ENCODE measurements around the gene ARSA.
"Not testable (repeated sequence)": the region's sequence is repeated elsewhere in the genome, so short reads cannot be mapped to it uniquely, and the experiment has no call there.

The ARSA gene

GRCh38 chr22:50653256-50653655 lies 25.3 kb upstream of the ARSA start:
- no peak for DNase-seq

- DNase-seq, result not testable (repeated sequence)
These were observed 15.8 kb upstream of the ARSA start for GRCh38 chr22:50643821-50644101.

- DNase-seq, result not testable (repeated sequence)
These were observed 15.3 kb upstream of the ARSA start for GRCh38 chr22:50643021-50643820.

- no peak for DNase-seq
These were observed 14.0 kb upstream of the ARSA start for GRCh38 chr22:50641696-50642607.

GRCh38 chr22:50640857-50641647 lies 13.1 kb upstream of the ARSA start:
- no peak for DNase-seq

GRCh38 chr22:50640296-50640695 lies 12.3 kb upstream of the ARSA start:
- DNase-seq, result not testable (repeated sequence)

- DNase-seq, result no peak
These were observed 7.6 kb upstream of the ARSA start for GRCh38 chr22:50635591-50635990.

- no peak for DNase-seq
These were observed 5.8 kb upstream of the ARSA start for GRCh38 chr22:50633771-50634170.

- no peak for DNase-seq
These were observed 5.1 kb upstream of the ARSA start for GRCh38 chr22:50633086-50633485.

- no peak for DNase-seq
These were observed 2.4 kb upstream of the ARSA start for GRCh38 chr22:50630376-50630775.

GRCh38 chr22:50628543-50629134 lies 687 bp upstream of the ARSA start:
- no peak for DNase-seq

GRCh38 chr22:50626850-50627641 lies 906 bp downstream of the ARSA start:
- DNase-seq, result no peak

GRCh38 chr22:50626314-50626849 lies 1.6 kb downstream of the ARSA start:
- DNase-seq, result no peak

GRCh38 chr22:50625568-50626313 lies 2.2 kb downstream of the ARSA start:
- no peak for DNase-seq

- no peak for DNase-seq
These were observed 2.8 kb downstream of the ARSA start for GRCh38 chr22:50625131-50625567.

- DNase-seq, result no peak
These were observed 3.4 kb downstream of the ARSA start for GRCh38 chr22:50624347-50625130.

- no peak for DNase-seq
These were observed 5.1 kb downstream of the ARSA start for GRCh38 chr22:50622723-50623327.

- DNase-seq, result no peak
These were observed 5.8 kb downstream of the ARSA start for GRCh38 chr22:50621948-50622722.

- no peak for DNase-seq
These were observed 6.5 kb downstream of the ARSA start for GRCh38 chr22:50621356-50621880.

Measured in activated CD4-positive, alpha-beta T cell treated with anti-CD3 and anti-CD28 coated beads for 1 hour (primary cell).